Natural killer cell (primary cell): ENCODE data around the gene FNBP1. TPM values are rescaled to one million over a fixed set of nuclear protein-coding genes. Genes with fewer than 3 reads are reported as not detected.

Experiments used
- ATAC-seq, 3 donors: fragments of 150-1000 bp in 2 of 3; fragments of 200-7000 bp in 1 of 3; cut with Tn5 transposase; 1 replicate in 1 of 3; 2 replicates in 2 of 3; pipeline ENCODE4 v1.10.0; 2021; ENCODE audit warnings: mild to moderate bottlenecking in 2 of 3, moderate library complexity in 2 of 3
- DNase-seq, 2 donors: peaks; one replicate each; pipeline versions ENCODE4 v3.0.0 to v3.0.0-alpha.2; 2013 to 2021; ENCODE audit warnings: mixed read lengths in 1 of 2
- H3K27ac ChIP-seq: one replicate; pipeline ENCODE4 v1.5.1; 2013; ENCODE audit warnings: mild to moderate bottlenecking, low read length
- H3K27me3 ChIP-seq: one replicate; pipeline ENCODE4 v1.6.1; 2013; ENCODE audit warnings: low read length; ENCODE audit not compliant: control insufficient read depth, insufficient read depth
- H3K36me3 ChIP-seq: one replicate; pipeline ENCODE4 v1.6.1; 2013; ENCODE audit warnings: low read length; ENCODE audit not compliant: control insufficient read depth, insufficient read depth
- H3K4me1 ChIP-seq: one replicate; pipeline ENCODE4 v1.6.1; 2013; ENCODE audit warnings: low read length; ENCODE audit not compliant: control insufficient read depth, insufficient read depth
- H3K4me3 ChIP-seq: one replicate; pipeline ENCODE4 v1.5.1; 2013; ENCODE audit warnings: low read length
- H3K9me3 ChIP-seq: one replicate; pipeline ENCODE4 v1.6.1; 2013; ENCODE audit warnings: low read length; ENCODE audit not compliant: control insufficient read depth, insufficient read depth
- H3K27ac Mint-ChIP-seq, 2 donors: one replicate each; pipeline ENCODE4 v1.8.0; 2022; ENCODE audit warnings: mild to moderate bottlenecking in 2 of 2, mixed read lengths in 2 of 2, moderate library complexity in 1 of 2
- H3K27me3 Mint-ChIP-seq, 2 donors: one replicate each; pipeline ENCODE4 v1.8.0; 2022; ENCODE audit warnings: low read depth in 2 of 2, mixed read lengths in 2 of 2
- H3K36me3 Mint-ChIP-seq: one replicate; pipeline ENCODE4 v1.8.0; 2022; ENCODE audit warnings: mixed read lengths
- H3K4me1 Mint-ChIP-seq, 2 donors: one replicate each; pipeline ENCODE4 v1.8.0; 2022; ENCODE audit warnings: mixed read lengths in 2 of 2
- H3K4me3 Mint-ChIP-seq: one replicate; pipeline ENCODE4 v1.8.0; 2022; ENCODE audit warnings: mild to moderate bottlenecking, moderate library complexity, mixed read lengths
- H3K9me3 Mint-ChIP-seq, 2 donors: one replicate each; pipeline ENCODE4 v1.8.0; 2022; ENCODE audit warnings: mixed read lengths in 2 of 2
- WGBS: methylation state at CpG from one replicate; pipeline ENCODE4 v1.1.7; 2013; ENCODE audit warnings: missing lambda C conversion rate; ENCODE audit not compliant: insufficient coverage; 5-methylcytosine and 5-hydroxymethylcytosine counted together
- intact Hi-C: fragments of 100-400 bp; cut with micrococcal nuclease; formaldehyde crosslinking; loops from one replicate; pipeline ENCODE4 v1.14.2; 2022
- total RNA-seq, 4 donors: library from RNA; stranded (reverse); fragments of 120-200 nt in 1 of 4; gene quantifications; one replicate each; pipeline versions ENCODE4 v1.2.3 to v1.2.4, GENCODE V29; 2013 to 2022
- TF ChIP-seq, protein P1 (sequence below): fragments of 200-600 bp; IDR thresholded peaks from one replicate; pipeline ENCODE4 v1.8.0; 2022; ENCODE audit warnings: antibody characterized with exemption

FNBP1 gene
- total RNA-seq, 3 donors from 2014 or later (not counting 1 experiment from before 2014, with no cell fraction given): 177 to 209 (median 203) TPM

DNA sequence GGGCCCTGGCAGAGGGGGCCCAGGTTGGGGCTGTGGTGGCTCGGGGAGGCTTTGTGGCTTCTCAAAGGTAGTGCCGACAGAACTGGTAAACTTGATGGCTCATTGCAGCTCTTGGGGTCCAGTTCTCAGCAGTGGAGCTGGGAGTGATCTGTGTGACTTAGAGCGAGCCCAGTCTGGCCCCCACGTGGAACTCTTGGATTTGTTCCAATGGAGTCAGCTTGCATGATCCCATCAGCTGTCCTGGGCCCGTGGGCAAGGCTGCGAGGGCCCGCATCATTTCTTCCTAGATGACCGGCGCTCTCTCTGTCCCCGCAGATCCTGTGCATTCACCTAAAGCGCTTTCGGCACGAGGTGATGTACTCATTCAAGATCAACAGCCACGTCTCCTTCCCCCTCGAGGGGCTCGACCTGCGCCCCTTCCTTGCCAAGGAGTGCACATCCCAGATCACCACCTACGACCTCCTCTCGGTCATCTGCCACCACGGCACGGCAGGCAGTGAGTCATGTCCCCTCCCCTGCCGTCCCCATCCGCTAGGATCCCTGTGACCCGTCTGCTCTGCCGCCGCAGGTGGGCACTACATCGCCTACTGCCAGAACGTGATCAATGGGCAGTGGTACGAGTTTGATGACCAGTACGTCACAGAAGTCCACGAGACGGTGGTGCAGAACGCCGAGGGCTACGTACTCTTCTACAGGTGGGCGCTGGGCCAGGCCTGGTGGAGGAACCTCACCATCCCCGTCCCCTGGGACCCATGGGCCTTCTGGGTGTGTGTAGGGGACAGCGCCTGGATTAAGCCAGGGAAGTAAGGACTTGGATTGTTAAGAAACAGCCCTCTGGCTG is 168.5 kb downstream of the FNBP1 start:
- H3K4me1 ChIP-seq: peaks cover 11% of the 10 kb centered on the region
- intact Hi-C loops: no loop called here
- H3K36me3 ChIP-seq: peaks cover 37% of the 10 kb centered on the region
- Mint-ChIP-seq H3K9me3 (no peaks in the 10 kb centered on the region), H3K36me3 (no peaks in the 10 kb centered on the region), H3K27me3 (no peaks in the 10 kb centered on the region), H3K4me3 (no peak overlapping the region), H3K27ac (peak overlapping the region in 1 of 2 donors; percentile 9), H3K4me1 (peaks cover 29 to 37% of the 10 kb centered on the region in 2 donors)
- 95% methylated on average over 38 of the region's 38 CpGs for WGBS
- DNase-seq: no peak
- ATAC-seq: no peak
- no peaks in the 10 kb centered on the region for H3K9me3 ChIP-seq
- H3K27me3 ChIP-seq: no peaks in the 10 kb centered on the region
- H3K27ac ChIP-seq: no peak overlapping the region
- TF ChIP-seq, protein P1, sequence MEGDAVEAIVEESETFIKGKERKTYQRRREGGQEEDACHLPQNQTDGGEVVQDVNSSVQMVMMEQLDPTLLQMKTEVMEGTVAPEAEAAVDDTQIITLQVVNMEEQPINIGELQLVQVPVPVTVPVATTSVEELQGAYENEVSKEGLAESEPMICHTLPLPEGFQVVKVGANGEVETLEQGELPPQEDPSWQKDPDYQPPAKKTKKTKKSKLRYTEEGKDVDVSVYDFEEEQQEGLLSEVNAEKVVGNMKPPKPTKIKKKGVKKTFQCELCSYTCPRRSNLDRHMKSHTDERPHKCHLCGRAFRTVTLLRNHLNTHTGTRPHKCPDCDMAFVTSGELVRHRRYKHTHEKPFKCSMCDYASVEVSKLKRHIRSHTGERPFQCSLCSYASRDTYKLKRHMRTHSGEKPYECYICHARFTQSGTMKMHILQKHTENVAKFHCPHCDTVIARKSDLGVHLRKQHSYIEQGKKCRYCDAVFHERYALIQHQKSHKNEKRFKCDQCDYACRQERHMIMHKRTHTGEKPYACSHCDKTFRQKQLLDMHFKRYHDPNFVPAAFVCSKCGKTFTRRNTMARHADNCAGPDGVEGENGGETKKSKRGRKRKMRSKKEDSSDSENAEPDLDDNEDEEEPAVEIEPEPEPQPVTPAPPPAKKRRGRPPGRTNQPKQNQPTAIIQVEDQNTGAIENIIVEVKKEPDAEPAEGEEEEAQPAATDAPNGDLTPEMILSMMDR: no peak
- H3K4me3 ChIP-seq: no peak overlapping the region

DNA sequence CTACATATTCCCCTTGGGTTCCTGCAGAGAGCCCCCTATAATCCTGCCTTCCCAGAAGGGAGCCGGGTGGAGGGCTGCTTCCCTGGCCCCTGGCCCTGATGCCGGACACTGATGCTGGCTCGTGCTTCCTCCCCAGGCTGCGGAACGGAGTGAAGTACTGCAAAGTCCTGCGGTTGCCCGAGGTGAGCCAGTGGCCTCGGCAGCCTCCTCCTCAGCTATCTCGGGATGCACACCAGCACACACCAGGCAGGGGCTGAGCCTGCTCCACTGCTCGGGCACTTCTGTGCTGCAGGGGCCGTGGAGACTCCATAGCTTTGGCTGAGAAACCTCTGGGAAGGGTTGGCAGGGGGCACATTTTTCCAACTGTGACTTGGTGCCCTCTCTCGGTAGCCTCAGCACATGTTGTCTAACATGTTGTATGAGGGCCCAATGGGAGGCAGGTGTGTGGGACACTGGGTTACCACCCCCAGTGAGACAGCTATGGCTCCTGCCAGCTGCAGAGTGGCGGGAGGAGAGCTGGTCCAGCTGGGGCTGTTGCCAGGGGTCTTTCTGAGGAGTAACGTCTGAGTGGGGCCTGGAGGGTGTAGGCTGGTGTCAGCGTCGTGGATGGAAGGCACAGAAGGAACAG is 169.3 kb downstream of the FNBP1 start:
- H3K4me3 Mint-ChIP-seq: peak overlapping the region; percentile 43
- Histone ChIP-seq H3K4me1 (peaks cover 19% of the 10 kb centered on the region), H3K36me3 (peaks cover 37% of the 10 kb centered on the region), H3K4me3 (no peak overlapping the region), H3K9me3 (no peaks in the 10 kb centered on the region), H3K27ac (no peak overlapping the region), H3K27me3 (no peaks in the 10 kb centered on the region)
- TF ChIP-seq, protein P1: no peak
- intact Hi-C loops: no loop called here
- 91% methylated on average over 16 of the region's 16 CpGs for WGBS
- no peak for DNase-seq
- no peaks in the 10 kb centered on the region for H3K9me3 Mint-ChIP-seq
- H3K27me3 Mint-ChIP-seq: no peaks in the 10 kb centered on the region
- no peaks in the 10 kb centered on the region for H3K36me3 Mint-ChIP-seq
- peaks cover 32 to 45% of the 10 kb centered on the region in 2 donors for H3K4me1 Mint-ChIP-seq
- ATAC-seq: no peak
- H3K27ac Mint-ChIP-seq: no peak overlapping the region

DNA sequence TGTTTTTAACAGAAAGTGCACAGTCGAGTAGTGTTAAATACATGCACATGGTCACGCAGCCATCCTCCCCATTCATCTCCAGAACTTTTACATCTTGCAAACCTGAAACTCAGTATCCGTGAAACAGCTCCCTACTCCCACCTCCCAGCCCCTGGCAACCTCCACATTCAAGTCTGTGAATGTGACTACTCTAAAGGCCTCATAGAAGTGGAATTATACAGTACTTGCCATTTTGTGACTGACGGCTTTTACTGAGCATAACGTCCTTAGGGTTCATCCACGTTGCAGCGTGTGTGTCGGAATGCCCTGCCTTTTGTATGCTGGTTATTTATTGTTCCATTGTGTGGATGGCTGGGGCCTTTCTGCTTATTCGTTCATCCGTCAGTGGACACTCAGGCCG is 171.9 kb downstream of the FNBP1 start:
- no peaks in the 10 kb centered on the region for H3K36me3 Mint-ChIP-seq
- WGBS: 97% methylated on average over 10 of the region's 11 CpGs
- peaks cover 46% of the 10 kb centered on the region for H3K4me1 ChIP-seq
- ATAC-seq (no peak), DNase-seq (no peak)
- TF ChIP-seq, protein P1: no peak
- H3K9me3 Mint-ChIP-seq: no peaks in the 10 kb centered on the region
- H3K36me3 ChIP-seq: peaks cover 45% of the 10 kb centered on the region
- H3K27ac Mint-ChIP-seq: peak overlapping the region; percentile 85 to 92
- no peaks in the 10 kb centered on the region for H3K9me3 ChIP-seq
- intact Hi-C loops: no loop called here
- H3K27me3 Mint-ChIP-seq: no peaks in the 10 kb centered on the region
- no peak overlapping the region for H3K27ac ChIP-seq
- H3K4me3 ChIP-seq: no peak overlapping the region
- no peaks in the 10 kb centered on the region for H3K27me3 ChIP-seq
- peaks cover 41 to 51% of the 10 kb centered on the region in 2 donors for H3K4me1 Mint-ChIP-seq
- peak overlapping the region; percentile 58 for H3K4me3 Mint-ChIP-seq
